GM18526 (cell line): ENCODE measurements around the gene CLEC9A.

Experiments
- POLR2A ChIP-seq: IDR thresholded peaks from 3 replicates; pipeline ENCODE4 v1.6.1; 2011; ENCODE audit not compliant: insufficient read length; ENCODE audit errors: extremely low read depth

The CLEC9A gene

DNA sequence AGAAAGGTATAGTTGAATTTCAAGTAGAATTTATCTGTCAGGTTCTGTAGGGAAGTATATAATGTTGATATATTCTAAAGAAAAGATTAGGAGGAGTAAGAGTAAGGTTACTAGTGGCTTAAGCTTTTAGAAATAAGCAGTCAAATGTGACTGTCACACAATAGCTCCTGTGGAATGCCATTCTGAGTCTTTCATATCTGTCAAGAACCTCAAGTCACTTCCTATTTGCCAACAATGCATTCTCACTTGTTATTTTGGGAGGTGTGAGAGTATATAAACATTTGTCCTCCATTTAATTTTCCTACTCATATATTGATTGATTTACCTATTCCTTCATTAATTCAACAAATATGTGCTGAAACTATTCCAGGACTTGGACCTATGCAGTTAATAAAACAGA, 11.7 kb downstream of the CLEC9A start:
- no peak for TF ChIP-seq POLR2A

DNA sequence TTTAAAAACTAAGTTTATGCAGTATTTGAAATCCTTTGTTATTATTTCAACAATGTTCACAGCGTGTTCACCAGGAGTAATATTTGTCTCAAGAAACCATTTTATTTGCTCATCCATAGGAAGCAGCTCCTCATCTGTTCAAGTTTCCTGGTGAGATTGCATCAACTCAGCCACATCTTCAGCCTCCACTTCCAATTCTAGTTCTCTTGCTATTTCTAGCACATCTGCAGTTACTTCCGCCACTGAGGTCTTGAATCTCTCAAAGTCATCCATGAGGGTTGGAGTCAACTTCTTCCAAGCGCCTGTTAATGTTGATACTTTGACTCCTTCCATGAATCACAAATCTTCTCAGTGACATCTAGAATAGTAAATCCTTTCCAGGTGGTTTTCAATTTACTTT, 18.0 kb downstream of the CLEC9A start:
- TF ChIP-seq POLR2A, result no peak

DNA sequence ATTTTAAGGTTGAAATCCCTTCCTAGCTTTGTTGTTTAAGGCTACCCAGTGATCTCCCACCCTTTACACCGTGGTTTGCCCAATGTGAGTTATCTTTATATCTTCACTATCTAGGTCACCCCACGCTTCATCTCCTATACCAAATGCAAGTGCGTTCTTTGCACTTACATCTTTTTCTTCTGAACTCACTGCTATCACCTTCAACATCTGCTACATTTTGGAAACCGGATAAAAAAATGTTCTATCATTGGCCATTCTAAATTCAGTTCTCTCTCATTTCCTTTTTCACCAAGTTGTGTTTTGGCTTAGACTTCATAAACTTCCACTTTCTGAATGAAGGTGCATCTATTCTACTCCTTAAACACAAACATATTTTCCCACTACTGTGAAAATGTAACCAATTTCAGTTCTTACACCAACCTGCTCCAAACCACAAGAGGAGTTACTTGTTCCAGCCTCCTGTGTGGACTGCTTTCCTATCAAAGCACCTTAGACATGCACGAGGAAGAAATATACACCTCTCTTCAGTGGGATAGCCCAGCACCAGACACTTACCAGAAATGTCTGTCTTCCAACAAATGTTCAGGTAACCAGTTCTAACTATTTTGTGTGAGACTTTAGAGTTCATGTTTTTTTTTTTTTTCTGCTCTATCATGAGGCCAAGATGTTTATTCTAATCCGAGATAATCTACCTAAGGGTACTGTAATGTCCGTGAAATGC, 21.9 kb downstream of the CLEC9A start:
- TF ChIP-seq POLR2A, result no peak

DNA sequence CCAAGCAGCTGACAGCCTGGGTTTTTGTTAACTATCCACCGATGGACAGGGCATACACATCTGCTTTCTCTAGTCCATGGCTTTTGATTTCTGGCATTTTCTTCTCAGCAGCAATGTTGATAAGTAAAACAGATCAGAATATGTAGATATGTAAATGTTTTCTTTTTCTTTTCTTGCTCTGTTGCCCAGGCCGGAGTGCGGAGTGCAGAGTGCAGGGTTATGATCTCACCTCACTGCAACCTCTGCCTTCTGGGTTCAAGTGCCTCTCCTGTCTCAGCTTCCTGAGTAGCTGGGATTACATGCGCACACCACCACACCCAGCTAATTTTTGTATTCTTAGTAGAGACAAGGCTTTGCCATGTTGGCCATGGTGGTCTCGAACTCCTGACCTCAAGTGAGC, 27.9 kb downstream of the CLEC9A start:
- TF ChIP-seq POLR2A, result no peak

DNA sequence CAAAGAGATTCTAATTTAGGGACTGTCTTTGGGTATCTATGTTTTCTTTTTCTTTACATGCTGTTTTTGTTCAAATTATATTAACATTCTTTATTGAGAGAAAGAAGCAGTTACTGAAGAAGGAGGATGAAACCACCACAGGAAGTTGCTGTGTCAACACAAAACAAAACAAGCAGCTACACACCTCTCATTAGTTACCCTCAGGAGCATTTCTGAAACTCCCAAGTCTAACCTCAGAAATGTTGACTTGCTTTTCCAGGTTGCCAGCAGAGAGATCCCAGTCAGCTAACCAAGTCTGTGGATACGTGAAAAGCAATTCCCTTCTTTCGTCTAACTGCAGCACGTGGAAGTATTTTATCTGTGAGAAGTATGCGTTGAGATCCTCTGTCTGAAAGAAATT, 34.8 kb downstream of the CLEC9A start:
- no peak for TF ChIP-seq POLR2A

DNA sequence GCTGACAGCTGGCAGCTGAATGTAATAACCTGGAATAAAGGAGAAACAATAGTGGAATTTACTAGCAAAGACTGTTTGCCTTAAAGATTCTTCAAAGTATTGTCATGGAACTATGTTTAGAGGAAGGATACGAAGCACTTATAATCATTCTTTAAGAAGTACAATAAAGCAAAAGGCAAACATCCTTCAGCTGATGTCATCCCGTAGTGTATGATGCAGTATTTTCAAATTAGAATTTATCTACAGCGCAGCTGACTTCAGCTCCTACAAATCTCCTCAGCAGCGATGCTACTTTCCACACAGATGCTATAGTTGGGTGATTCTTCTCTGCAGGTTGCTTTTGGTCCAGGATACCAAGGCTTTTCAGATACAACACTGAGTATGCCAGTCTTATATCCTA, 36.8 kb downstream of the CLEC9A start:
- no peak for TF ChIP-seq POLR2A

DNA sequence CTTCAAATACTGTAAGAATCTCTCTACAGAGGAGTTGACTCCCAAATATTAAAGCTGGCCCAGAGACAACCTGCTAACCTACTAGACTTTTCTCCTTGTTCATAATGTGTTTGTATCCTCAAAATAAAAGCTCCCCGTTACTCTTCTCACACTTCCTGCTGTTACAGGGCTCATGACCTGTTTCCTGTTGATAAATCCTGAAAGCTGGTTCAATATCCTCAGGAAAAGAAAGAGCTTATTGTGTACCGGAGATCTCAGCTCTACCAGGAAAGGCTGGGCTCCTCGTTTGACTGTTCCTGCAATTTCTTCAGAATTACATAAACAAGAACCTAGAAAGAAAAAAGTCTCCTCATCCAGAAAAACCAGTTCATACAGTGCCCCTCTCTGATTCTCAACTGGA, 37.5 kb downstream of the CLEC9A start:
- TF ChIP-seq POLR2A, result no peak

DNA sequence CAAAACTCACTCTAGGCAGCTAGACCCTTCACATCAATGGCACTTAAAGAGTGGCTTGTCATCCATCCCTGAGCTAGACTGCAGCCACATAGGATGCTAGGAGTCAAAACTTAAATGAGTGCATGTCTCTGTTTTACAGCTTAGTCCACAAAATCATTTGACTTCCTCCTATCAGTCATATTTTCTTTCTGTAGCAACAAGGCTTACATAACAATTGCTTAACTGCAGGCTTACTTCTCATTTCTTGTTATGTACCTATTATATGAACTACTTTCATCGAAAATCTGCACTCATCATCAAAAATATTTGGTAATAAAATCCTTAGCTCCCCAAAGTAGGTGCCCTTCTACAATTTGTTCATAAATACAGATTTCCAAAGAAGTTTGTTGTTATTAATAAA, 38.2 kb downstream of the CLEC9A start:
- TF ChIP-seq POLR2A, result no peak

DNA sequence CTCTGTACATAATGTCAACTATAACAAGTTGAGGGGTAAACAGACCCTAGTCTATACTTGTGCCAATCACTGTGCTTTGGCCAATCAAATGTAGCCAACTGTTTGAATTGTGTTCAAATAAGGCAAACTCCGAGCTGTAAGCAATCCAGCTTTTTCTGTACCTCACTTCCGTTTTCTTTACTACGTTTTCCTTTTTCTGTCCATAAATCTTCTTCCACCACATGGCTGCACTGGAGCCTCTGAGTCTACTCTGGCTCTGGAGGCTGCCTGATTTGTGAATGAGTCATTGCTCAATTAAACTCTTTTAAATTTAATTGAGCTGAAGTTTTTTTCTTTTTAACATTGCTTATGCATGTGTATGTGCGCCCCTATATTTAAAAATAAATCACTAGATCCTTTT, 38.6 kb downstream of the CLEC9A start:
- no peak for TF ChIP-seq POLR2A

DNA sequence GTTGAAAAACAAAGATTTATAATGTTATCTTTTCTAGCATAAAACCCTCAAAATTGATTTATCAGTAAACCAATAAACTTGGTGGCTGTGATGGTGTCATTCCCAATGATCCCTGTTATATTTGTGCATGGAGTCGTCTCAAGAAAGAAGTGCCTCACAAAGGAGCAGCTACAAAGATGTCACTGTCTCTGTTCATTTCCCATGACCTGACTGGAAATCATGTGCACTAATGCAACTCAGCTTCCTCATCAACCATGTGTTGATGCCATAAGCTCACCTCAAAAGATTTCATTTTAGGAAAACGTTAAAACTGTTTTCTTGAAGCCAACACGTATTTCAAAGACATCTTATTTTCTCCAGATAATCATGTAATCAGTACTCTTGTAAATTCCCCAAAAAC, 39.5 kb downstream of the CLEC9A start:
- no peak for TF ChIP-seq POLR2A

DNA sequence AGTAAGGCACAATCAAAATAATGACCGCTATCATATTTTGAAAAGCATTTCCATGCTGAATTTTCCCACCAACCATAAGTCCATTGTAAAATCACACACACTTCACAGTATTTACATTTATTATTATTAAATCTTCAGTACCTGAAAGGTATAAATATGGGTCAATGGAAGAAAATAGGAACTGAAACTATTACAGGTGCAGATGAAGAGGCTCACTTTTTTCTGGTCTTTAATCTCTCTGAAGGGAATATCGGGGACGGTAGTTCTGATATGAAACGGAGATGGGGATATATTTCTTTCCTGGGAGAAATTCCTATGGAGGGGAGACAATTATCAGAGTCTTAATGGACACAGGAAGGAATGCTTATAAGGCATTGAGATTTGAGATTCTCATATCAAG, 39.9 kb downstream of the CLEC9A start:
- no peak for TF ChIP-seq POLR2A

DNA sequence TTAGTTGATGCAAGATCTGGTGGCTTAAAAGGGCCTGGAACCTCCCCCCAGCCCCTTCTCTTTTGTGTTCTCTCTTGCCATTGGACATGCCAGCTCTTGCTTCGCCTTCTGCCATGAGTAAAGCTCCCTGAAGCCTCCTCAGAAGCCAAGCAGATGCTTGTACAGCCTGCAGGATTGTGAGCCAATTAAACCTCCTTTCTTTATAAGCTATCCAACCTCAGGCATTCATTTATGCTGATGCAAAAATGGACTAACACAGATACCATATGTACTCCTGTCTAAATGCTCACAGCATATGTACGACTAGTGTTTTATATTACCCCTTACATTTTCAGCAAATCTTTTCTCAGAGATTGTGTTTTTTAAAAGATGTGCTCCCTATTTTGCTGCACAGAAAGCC, 41.6 kb downstream of the CLEC9A start:
- no peak for TF ChIP-seq POLR2A

DNA sequence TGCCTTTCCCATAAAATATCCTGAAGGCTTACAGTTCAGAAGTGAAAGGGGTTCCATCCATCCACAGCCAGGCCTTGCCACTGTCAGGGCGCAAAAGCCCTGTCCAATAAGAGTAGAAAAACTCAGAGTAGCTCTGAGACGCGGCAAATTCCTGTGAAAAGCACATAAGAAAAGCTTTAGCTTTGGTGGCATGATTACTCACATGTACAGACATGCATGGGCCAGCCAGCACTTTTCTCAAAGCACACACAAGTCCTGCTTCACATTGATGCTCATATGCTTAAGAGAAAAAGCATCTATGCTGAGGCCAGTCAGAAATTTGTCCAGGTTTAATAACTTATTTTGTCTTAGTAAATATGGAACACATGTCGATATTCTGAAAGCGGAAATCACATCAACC, 42.8 kb downstream of the CLEC9A start:
- TF ChIP-seq POLR2A, result no peak

DNA sequence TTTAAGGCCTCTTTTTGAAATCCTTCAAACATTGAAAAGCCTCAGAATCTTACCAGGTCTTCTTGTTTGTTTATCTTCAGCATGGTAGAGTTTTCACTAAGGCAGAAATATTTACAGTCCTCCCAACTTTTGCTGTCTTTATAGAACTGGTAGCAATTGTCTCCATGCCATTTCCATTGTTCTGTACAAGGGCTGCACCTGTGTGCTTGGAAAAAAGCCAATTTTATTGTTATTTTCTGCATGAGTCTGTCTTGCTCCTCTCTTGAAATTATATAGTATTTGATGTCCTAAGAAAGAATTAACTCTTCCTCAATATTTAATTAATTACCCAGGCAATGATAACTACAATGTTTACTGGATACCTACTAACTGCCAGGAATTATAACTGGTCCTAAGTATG, 45.0 kb downstream of the CLEC9A start:
- no peak for TF ChIP-seq POLR2A

DNA sequence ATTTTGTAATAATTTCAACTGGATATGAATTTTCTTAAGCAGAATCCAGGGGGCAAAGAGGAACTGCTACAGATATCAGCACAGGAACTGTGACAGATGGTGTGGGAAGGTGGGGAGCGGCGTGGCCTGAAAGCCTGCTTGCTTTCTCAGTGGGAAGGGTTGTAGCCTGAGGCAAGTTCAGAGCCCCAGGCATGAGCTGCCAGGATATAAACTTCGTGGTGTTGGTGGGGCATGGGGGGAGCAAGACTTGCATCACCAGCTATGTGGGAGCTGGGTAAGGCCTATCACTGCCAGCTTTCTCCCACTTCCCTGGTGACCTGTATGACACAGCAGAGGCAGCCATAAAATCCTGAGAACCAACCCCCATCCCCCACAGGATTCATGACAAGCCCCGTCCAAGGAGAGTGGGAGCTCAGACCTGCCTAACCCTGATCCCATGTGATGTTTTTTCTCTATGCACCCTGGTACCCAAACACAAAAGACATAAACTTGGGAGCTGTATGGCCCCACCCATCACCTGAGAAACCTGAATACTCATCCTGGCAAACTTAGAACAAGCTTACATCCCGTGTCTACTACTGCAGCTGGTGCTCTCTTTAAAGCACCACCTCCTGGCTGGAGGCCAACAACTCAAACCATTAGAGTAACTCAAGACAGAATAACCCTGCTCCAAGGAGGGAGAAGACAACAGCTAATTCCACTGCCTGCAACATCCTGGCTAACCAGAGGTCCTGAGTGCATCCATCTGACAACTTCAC, 51.8 kb downstream of the CLEC9A start:
- TF ChIP-seq POLR2A, result no peak

DNA sequence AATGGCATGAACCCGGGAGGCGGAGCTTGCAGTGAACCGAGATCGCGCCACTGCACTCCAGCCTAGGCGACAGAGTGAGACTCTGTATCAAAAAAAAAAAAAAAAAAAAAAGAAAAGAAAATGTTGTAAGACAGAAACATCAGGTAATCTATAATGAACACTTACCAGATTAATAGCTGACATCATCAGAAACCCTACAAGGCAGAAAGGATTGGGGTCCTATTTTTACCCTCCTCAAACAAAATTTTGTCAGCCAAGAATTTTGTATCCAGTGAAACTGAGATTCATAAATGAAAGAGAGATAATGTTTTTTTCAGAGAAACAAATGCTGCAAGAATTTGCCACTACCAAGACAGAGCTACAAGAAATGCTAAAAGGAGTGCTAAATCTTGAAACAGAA, 54.3 kb downstream of the CLEC9A start:
- TF ChIP-seq POLR2A, result no peak

DNA sequence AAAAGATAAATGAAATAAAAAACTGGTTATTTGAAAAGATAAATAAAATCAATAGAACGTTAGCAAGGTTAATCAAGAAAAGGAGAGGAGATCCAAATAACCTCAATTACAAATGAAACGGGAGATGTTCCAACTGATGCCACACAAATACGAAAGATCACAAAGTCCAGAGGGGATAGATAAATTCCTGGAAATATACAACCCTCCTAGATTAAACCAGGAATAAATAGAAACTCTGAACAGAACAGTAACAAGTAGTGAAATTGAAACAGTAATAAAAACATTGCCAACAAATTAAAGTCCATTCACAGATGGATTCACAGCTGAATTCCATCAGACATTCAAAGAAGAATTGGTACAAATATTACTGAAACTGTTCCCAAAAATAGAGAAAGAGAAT, 55.9 kb downstream of the CLEC9A start:
- TF ChIP-seq POLR2A, result no peak
